ENCODE results near the gene TMEFF2. TPM values are rescaled to one million over a fixed set of nuclear protein-coding genes. Genes with fewer than 3 reads are reported as not detected.

The TMEFF2 gene
- total RNA-seq, 1 donor from 2014 or later: not detected

- TF ChIP-seq CTCF (IDR thresholded peaks at IDR 0.05): no peak
- Histone ChIP-seq H3K27ac (no peak overlapping the region), H3K4me1 (no peaks in the 10 kb centered on the region), H3K36me3 (no peaks in the 10 kb centered on the region), H3K4me3 (no peak overlapping the region), H3K27me3 (no peaks in the 10 kb centered on the region), H3K9me3 (no peaks in the 10 kb centered on the region)
- DNase-seq (ENCODE audit: low spot score in 2 of 2): no peak
- intact Hi-C loops (cut with DNase I): no loop called here
These were observed 165.6 kb downstream of the TMEFF2 start for GRCh38 chr2:192029089-192029488.

GRCh38 chr2:192026825-192027120 lies 168.0 kb downstream of the TMEFF2 start:
- Histone ChIP-seq H3K27me3 (no peaks in the 10 kb centered on the region), H3K4me3 (no peak overlapping the region), H3K27ac (no peak overlapping the region), H3K4me1 (no peaks in the 10 kb centered on the region), H3K36me3 (no peaks in the 10 kb centered on the region), H3K9me3 (no peaks in the 10 kb centered on the region)
- no peak for DNase-seq (ENCODE audit: low spot score in 2 of 2)
- intact Hi-C loops (cut with DNase I): no loop called here
- no peak for TF ChIP-seq CTCF (IDR thresholded peaks at IDR 0.05)

- no peaks in the 10 kb centered on the region for H3K9me3 ChIP-seq
- TF ChIP-seq CTCF (IDR thresholded peaks at IDR 0.05): no peak
- no peak for DNase-seq (ENCODE audit: low spot score in 2 of 2)
- no peak overlapping the region for H3K4me3 ChIP-seq
- intact Hi-C loops (cut with DNase I): no loop called here
- no peaks in the 10 kb centered on the region for H3K36me3 ChIP-seq
- no peaks in the 10 kb centered on the region for H3K27me3 ChIP-seq
- H3K4me1 ChIP-seq: no peaks in the 10 kb centered on the region
- H3K27ac ChIP-seq: no peak overlapping the region
These were observed 168.5 kb downstream of the TMEFF2 start for GRCh38 chr2:192026059-192026824.

- no peaks in the 10 kb centered on the region for H3K36me3 ChIP-seq
- no peaks in the 10 kb centered on the region for H3K27me3 ChIP-seq
- no peak overlapping the region for H3K27ac ChIP-seq
- DNase-seq (ENCODE audit: low spot score in 2 of 2): no peak
- no peaks in the 10 kb centered on the region for H3K9me3 ChIP-seq
- intact Hi-C loops (cut with DNase I): no loop called here
- no peaks in the 10 kb centered on the region for H3K4me1 ChIP-seq
- H3K4me3 ChIP-seq: no peak overlapping the region
- TF ChIP-seq CTCF (IDR thresholded peaks at IDR 0.05): no peak
These were observed 169.1 kb downstream of the TMEFF2 start for GRCh38 chr2:192025637-192026036.

- no peak for TF ChIP-seq CTCF (IDR thresholded peaks at IDR 0.05)
- no peaks in the 10 kb centered on the region for H3K9me3 ChIP-seq
- H3K27ac ChIP-seq: no peak overlapping the region
- intact Hi-C loops (cut with DNase I): no loop called here
- H3K4me3 ChIP-seq: no peak overlapping the region
- no peaks in the 10 kb centered on the region for H3K27me3 ChIP-seq
- H3K4me1 ChIP-seq: no peaks in the 10 kb centered on the region
- no peaks in the 10 kb centered on the region for H3K36me3 ChIP-seq
- DNase-seq (ENCODE audit: low spot score in 2 of 2): no peak
These were observed 171.7 kb downstream of the TMEFF2 start for GRCh38 chr2:192023006-192023405.

- TF ChIP-seq CTCF (IDR thresholded peaks at IDR 0.05): no peak
- Histone ChIP-seq H3K36me3 (no peaks in the 10 kb centered on the region), H3K27me3 (no peaks in the 10 kb centered on the region), H3K27ac (no peak overlapping the region), H3K9me3 (no peaks in the 10 kb centered on the region), H3K4me1 (no peaks in the 10 kb centered on the region), H3K4me3 (no peak overlapping the region)
- intact Hi-C loops (cut with DNase I): no loop called here
- no peak for DNase-seq (ENCODE audit: low spot score in 2 of 2)
These were observed 176.9 kb downstream of the TMEFF2 start for GRCh38 chr2:192017844-192018243.
